ENCODE results near the gene OR11H12.
"Not testable (repeated sequence)": the region's sequence is repeated elsewhere in the genome, so short reads cannot be mapped to it uniquely, and the experiment has no call there.

The OR11H12 gene

GRCh38 chr14:18600817-18601216, at the start of gene OR11H12:
Gene OR11H12, plus strand, starts transcription at chr14:18601117. Its CDS starts 0 bp downstream, at chr14:18601117.
- DNase-seq (ENCODE audit: low read depth, low spot score): not testable (repeated sequence)

- not testable (repeated sequence) for DNase-seq (ENCODE audit: low read depth, low spot score)
These were observed 18.0 kb upstream of the OR11H12 start for GRCh38 chr14:18582908-18583307.

- DNase-seq (ENCODE audit: low read depth, low spot score): not testable (repeated sequence)
These were observed 25.8 kb downstream of the OR11H12 start for GRCh38 chr14:18626610-18627213.

GRCh38 chr14:18636066-18636465, 35.1 kb downstream of the OR11H12 start:
- not testable (repeated sequence) for DNase-seq (ENCODE audit: low read depth, low spot score)

GRCh38 chr14:18638032-18638431, 37.1 kb downstream of the OR11H12 start:
- DNase-seq (ENCODE audit: low read depth, low spot score): not testable (repeated sequence)

- DNase-seq (ENCODE audit: low read depth, low spot score): not testable (repeated sequence)
These were observed 37.9 kb downstream of the OR11H12 start for GRCh38 chr14:18638785-18639184.

- not testable (repeated sequence) for DNase-seq (ENCODE audit: low read depth, low spot score)
These were observed 45.3 kb downstream of the OR11H12 start for GRCh38 chr14:18646075-18646730.
